Uterus (tissue), 2 donors: ENCODE results near the gene IFRD2.

ENCODE experiments used
- POLR2A ChIP-seq, 2 donors: fragments of 450-650 bp; IDR thresholded peaks; one replicate each; pipeline ENCODE4 v1.6.1; 2016; ENCODE audit warnings: antibody characterized with exemption in 2 of 2, mild to moderate bottlenecking in 1 of 2, moderate library complexity in 1 of 2
- TF ChIP-seq, protein P1 (sequence below), 4 experiments: fragments of 200-600 bp in 2 of 4; fragments of 450-650 bp in 2 of 4; sonication (generic) in 2 of 4; IDR thresholded peaks; one replicate each; pipeline ENCODE4 v1.5.1; 2016 to 2019; ENCODE audit warnings: antibody characterized with exemption in 4 of 4, mild to moderate bottlenecking in 2 of 4, moderate library complexity in 1 of 4

DNA sequence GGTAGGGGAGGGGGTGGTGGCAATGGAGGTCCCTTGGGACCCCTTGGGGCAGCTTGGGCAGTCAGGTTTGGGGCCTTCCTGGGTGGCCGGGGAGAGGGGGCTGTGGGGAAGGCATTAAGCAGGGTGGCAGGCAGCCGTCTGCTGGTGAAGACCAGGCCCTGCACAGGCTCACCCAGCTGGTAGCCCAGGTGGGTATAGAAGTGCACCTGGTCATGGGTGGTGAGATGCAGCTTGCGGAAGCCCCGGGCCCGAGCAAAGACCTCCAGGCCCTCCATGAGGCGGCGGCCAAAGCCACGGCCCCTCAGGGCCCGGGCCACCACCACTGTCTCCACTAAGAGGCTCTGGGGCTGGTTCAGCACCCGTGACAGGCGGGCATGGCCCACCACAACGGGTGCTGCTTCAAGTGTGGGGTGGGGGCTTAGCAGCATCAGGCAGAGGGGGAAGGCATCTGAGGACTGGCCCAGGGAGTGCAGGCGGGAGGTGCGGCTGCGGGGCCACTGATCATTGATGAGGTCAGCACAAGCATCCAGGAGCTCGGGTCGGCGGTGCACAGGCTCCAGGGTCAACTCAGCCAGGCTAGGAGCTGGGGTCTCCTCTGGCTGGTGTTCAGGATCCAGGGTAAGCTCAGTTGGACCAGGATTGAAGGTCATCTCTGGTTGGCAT is 4.6 kb upstream of the IFRD2 start:
- TF ChIP-seq, protein P1, sequence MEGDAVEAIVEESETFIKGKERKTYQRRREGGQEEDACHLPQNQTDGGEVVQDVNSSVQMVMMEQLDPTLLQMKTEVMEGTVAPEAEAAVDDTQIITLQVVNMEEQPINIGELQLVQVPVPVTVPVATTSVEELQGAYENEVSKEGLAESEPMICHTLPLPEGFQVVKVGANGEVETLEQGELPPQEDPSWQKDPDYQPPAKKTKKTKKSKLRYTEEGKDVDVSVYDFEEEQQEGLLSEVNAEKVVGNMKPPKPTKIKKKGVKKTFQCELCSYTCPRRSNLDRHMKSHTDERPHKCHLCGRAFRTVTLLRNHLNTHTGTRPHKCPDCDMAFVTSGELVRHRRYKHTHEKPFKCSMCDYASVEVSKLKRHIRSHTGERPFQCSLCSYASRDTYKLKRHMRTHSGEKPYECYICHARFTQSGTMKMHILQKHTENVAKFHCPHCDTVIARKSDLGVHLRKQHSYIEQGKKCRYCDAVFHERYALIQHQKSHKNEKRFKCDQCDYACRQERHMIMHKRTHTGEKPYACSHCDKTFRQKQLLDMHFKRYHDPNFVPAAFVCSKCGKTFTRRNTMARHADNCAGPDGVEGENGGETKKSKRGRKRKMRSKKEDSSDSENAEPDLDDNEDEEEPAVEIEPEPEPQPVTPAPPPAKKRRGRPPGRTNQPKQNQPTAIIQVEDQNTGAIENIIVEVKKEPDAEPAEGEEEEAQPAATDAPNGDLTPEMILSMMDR (IDR thresholded peaks at IDR 0.05), result no peak
- TF ChIP-seq POLR2A (IDR thresholded peaks at IDR 0.05), result no peak
